A673 (cell line): ENCODE data around the gene DLG3. TPM values are rescaled to one million over a fixed set of nuclear protein-coding genes. Genes with fewer than 3 reads are reported as not detected.

Source experiments
- BruUV-seq: library from RNA; stranded (reverse); fragments of 400-500 nt; replicated peaks from 2 replicates; lab custom pipeline; 2021; lab: Mats Ljungman, UMichigan
- CTCF ChIA-PET: fragments of 300-600 bp; sonication (Branson Sonifier 250); formaldehyde crosslinking; loops from one replicate; lab custom pipeline; 2022; ENCODE audit warnings: antibody characterized with exemption; lab: Charles Lee
- POLR2A ChIA-PET: fragments of 300-600 bp; sonication (Branson Sonifier 250); formaldehyde crosslinking; loops from one replicate; lab custom pipeline; 2022; ENCODE audit warnings: antibody characterized with exemption; ENCODE audit not compliant: low non-redundant PET; lab: Charles Lee
- DNase-seq: peaks from one replicate; pipeline ENCODE4 v3.0.0-alpha.2; 2015; ENCODE audit warnings: low spot score
- H3K27ac ChIP-seq: fragments of 200-600 bp; sonication (generic); 2 replicates; pipeline ENCODE4 v1.5.1; 2016; ENCODE audit warnings: mixed run types, low read depth, mild to moderate bottlenecking, mixed read lengths, antibody characterized with exemption, low read length; ENCODE audit not compliant: poor library complexity, severe bottlenecking
- H3K27me3 ChIP-seq: fragments of 200-600 bp; sonication (generic); replicated peaks from 2 replicates; pipeline ENCODE4 v1.6.1; 2017; ENCODE audit warnings: mixed run types, low read depth, mild to moderate bottlenecking, mixed read lengths, antibody characterized with exemption, low read length; ENCODE audit not compliant: insufficient read depth, poor library complexity
- H3K36me3 ChIP-seq: fragments of 200-600 bp; sonication (generic); 2 replicates; pipeline ENCODE4 v1.6.1; 2016; ENCODE audit warnings: mixed run types, mild to moderate bottlenecking, mixed read lengths, antibody characterized with exemption, low read length; ENCODE audit not compliant: insufficient read depth, poor library complexity, severe bottlenecking
- H3K4me1 ChIP-seq: fragments of 200-600 bp; sonication (generic); 2 replicates; pipeline ENCODE4 v1.6.1; 2017; ENCODE audit warnings: mixed run types, mild to moderate bottlenecking, mixed read lengths, antibody characterized with exemption, low read length; ENCODE audit not compliant: insufficient read depth, poor library complexity, severe bottlenecking
- H3K4me3 ChIP-seq: fragments of 200-600 bp; sonication (generic); 2 replicates; pipeline ENCODE4 v1.5.1; 2016; ENCODE audit warnings: low read depth, mixed run types, mild to moderate bottlenecking, mixed read lengths, low read length; ENCODE audit not compliant: poor library complexity, severe bottlenecking
- H3K9me3 ChIP-seq: fragments of 200-600 bp; sonication (generic); 2 replicates; pipeline ENCODE4 v1.6.1; 2016; ENCODE audit warnings: mixed run types, low read depth, mild to moderate bottlenecking, mixed read lengths, antibody characterized with exemption, low read length; ENCODE audit not compliant: poor library complexity, severe bottlenecking
- CTCF ChIP-seq: fragments of 300-800, 200-600 bp; sonication (generic); conservative IDR thresholded peaks from 2 replicates; pipeline ENCODE4 v1.5.1; 2017; ENCODE audit warnings: low read depth, mild to moderate bottlenecking, antibody characterized with exemption, low read length, moderate library complexity, mixed read lengths
- EZH2 ChIP-seq: fragments of 200-600 bp; sonication (generic); IDR thresholded peaks from 2 replicates; pipeline ENCODE4 v1.6.1; 2017; ENCODE audit warnings: borderline replicate concordance, low read depth, mild to moderate bottlenecking, mixed read lengths, antibody characterized with exemption, low read length; ENCODE audit not compliant: poor library complexity, severe bottlenecking
- intact Hi-C: fragments of 100-400 bp; cut with micrococcal nuclease; formaldehyde crosslinking; loops from one replicate; pipeline ENCODE4 v1.10.0; 2022; ENCODE audit not compliant: unreplicated experiment
- total RNA-seq: library from RNA; stranded (reverse); gene quantifications from 2 replicates; pipeline ENCODE4 v1.2.3, GENCODE V29; 2021

Gene DLG3
- total RNA-seq, 1 experiment from 2014 or later: 32.8 TPM

GRCh38 chrX:70436343-70436742 is 8.3 kb upstream of the DLG3 start:
- BruUV-seq: no TSS peak
- Histone ChIP-seq H3K4me1 (no peaks in the 10 kb centered on the region), H3K9me3 (no peaks in the 10 kb centered on the region), H3K27me3 (peaks cover 8% of the 10 kb centered on the region), H3K36me3 (no peaks in the 10 kb centered on the region), H3K4me3 (no peak overlapping the region), H3K27ac (no peak overlapping the region)
- ChIA-PET CTCF (no interaction called here), POLR2A (no interaction called here)
- no peak; the same call in 1 of the 2 replicates for TF ChIP-seq CTCF
- TF ChIP-seq EZH2: no peak
- intact Hi-C loops: no loop called here
- peak; percentile 25 for DNase-seq

- H3K27me3 ChIP-seq: peaks cover 14% of the 10 kb centered on the region
- no peaks in the 10 kb centered on the region for H3K36me3 ChIP-seq
- no peak for DNase-seq
- no peak overlapping the region for H3K27ac ChIP-seq
- BruUV-seq: no TSS peak
- H3K9me3 ChIP-seq: no peaks in the 10 kb centered on the region
- no peaks in the 10 kb centered on the region for H3K4me1 ChIP-seq
- intact Hi-C loops: no loop called here
- no peak for TF ChIP-seq CTCF
- no peak for TF ChIP-seq EZH2
- CTCF ChIA-PET: no interaction called here
- no peak overlapping the region for H3K4me3 ChIP-seq
- POLR2A ChIA-PET: no interaction called here
Measured at GRCh38 chrX:70437011-70437410, 7.6 kb upstream of the DLG3 start.

- Histone ChIP-seq H3K4me3 (no peak overlapping the region), H3K4me1 (no peaks in the 10 kb centered on the region), H3K9me3 (no peaks in the 10 kb centered on the region), H3K27me3 (peaks cover 24% of the 10 kb centered on the region), H3K27ac (no peak overlapping the region), H3K36me3 (no peaks in the 10 kb centered on the region)
- CTCF ChIA-PET: no interaction called here
- intact Hi-C loops: no loop called here
- no TSS peak for BruUV-seq
- POLR2A ChIA-PET: no interaction called here
- TF ChIP-seq CTCF (no peak), EZH2 (no peak)
- DNase-seq: no peak
Measured at GRCh38 chrX:70437921-70438665, 6.5 kb upstream of the DLG3 start.
